ENCODE measurements around the gene IBA57.

IBA57 gene

GRCh38 chr1:228178737-228179684, 13.4 kb downstream of the IBA57 start:
- ChIA-PET CTCF (interaction anchor here (0.9 to 3.0 kb wide), 3 partner anchors 9 to 14 kb away, joined by 3 to 19 read pairs (median 5); partner anchors contain the start of gene IBA57), POLR2A (no interaction called here)
- no peak for TF ChIP-seq CTCF (IDR thresholded peaks at IDR 0.05; ENCODE audit: control extremely low read depth, extremely low read depth, low read depth, missing control alignments)
- no peak for DNase-seq (ENCODE audit: extremely low spot score)

GRCh38 chr1:228180271-228180958, 14.8 kb downstream of the IBA57 start:
- ChIA-PET CTCF (interaction anchor here (1.2 kb wide), 1 partner anchor 181 kb away, joined by 3 read pairs; no protein-coding TSS in a partner anchor), POLR2A (no interaction called here)
- DNase-seq (ENCODE audit: extremely low spot score), result no peak
- peak; percentile 10 for TF ChIP-seq CTCF (IDR thresholded peaks at IDR 0.05; ENCODE audit: control extremely low read depth, extremely low read depth, low read depth, missing control alignments)

- ChIA-PET POLR2A (interaction anchor here (0.6 kb wide), 1 partner anchor 14 kb away, joined by 4 read pairs; no protein-coding TSS in a partner anchor), CTCF (interaction anchor here (1.1 to 1.2 kb wide), 2 partner anchors 33 to 181 kb away, joined by 3 to 4 read pairs; no protein-coding TSS in a partner anchor)
- TF ChIP-seq CTCF (IDR thresholded peaks at IDR 0.05; ENCODE audit: control extremely low read depth, extremely low read depth, low read depth, missing control alignments), result no peak
- no peak for DNase-seq (ENCODE audit: extremely low spot score)
Observed at GRCh38 chr1:228180959-228181644, 15.5 kb downstream of the IBA57 start.

- TF ChIP-seq CTCF (IDR thresholded peaks at IDR 0.05; ENCODE audit: control extremely low read depth, extremely low read depth, low read depth, missing control alignments), result no peak
- ChIA-PET POLR2A (interaction anchor here (0.6 kb wide), 1 partner anchor 14 kb away, joined by 4 read pairs; no protein-coding TSS in a partner anchor), CTCF (interaction anchor here (1.1 kb wide), 1 partner anchor 32 kb away, joined by 4 read pairs; no protein-coding TSS in a partner anchor)
- DNase-seq (ENCODE audit: extremely low spot score), result no peak
Observed at GRCh38 chr1:228181645-228182034, 16.0 kb downstream of the IBA57 start.

GRCh38 chr1:228182296-228183030, 16.9 kb downstream of the IBA57 start:
- CTCF ChIA-PET, result interaction anchor here (1.1 kb wide), 1 partner anchor 31 kb away, joined by 4 read pairs; no protein-coding TSS in a partner anchor
- TF ChIP-seq CTCF (IDR thresholded peaks at IDR 0.05; ENCODE audit: control extremely low read depth, extremely low read depth, low read depth, missing control alignments), result no peak
- POLR2A ChIA-PET, result no interaction called here
- DNase-seq (ENCODE audit: extremely low spot score), result no peak
